ENCODE data around the gene SUPT3H. TPM values are rescaled to one million over a fixed set of nuclear protein-coding genes. Genes with fewer than 3 reads are reported as not detected.

SUPT3H gene
- total and polyA plus RNA-seq, 12 donors: 2.1 to 6.2 (median 3.5) TPM

DNA sequence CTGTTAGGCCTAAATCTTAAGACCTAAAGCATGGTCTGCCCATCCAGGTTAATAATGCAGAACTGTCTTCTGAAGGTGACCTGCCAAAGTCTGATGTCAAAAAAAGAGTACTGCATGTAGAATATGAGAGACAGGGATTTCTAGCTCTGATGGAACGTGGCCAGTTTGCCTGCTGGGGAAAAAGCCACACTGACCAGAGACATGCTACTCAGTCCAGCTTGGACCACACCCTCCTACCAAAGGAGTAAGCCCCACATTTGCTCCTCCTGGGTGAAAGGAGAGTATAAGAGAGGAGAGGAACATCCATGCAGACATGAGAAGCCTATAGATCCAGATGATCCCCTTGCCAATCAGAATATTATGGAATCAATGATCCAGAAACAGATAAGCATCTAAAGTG is 279.5 kb downstream of the SUPT3H start:
- Histone ChIP-seq H3K27me3 (no peaks in the 10 kb centered on the region), H3K27ac (no peak overlapping the region), H3K36me3 (no peaks in the 10 kb centered on the region), H3K4me3 (no peak overlapping the region), H3K9me3 (no peaks in the 10 kb centered on the region), H3K4me1 (no peaks in the 10 kb centered on the region)
- intact Hi-C loops (cut with DNase I): no loop called here
- TF ChIP-seq, protein P1, sequence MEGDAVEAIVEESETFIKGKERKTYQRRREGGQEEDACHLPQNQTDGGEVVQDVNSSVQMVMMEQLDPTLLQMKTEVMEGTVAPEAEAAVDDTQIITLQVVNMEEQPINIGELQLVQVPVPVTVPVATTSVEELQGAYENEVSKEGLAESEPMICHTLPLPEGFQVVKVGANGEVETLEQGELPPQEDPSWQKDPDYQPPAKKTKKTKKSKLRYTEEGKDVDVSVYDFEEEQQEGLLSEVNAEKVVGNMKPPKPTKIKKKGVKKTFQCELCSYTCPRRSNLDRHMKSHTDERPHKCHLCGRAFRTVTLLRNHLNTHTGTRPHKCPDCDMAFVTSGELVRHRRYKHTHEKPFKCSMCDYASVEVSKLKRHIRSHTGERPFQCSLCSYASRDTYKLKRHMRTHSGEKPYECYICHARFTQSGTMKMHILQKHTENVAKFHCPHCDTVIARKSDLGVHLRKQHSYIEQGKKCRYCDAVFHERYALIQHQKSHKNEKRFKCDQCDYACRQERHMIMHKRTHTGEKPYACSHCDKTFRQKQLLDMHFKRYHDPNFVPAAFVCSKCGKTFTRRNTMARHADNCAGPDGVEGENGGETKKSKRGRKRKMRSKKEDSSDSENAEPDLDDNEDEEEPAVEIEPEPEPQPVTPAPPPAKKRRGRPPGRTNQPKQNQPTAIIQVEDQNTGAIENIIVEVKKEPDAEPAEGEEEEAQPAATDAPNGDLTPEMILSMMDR (IDR thresholded peaks at IDR 0.05): no peak
- ATAC-seq: no peak
- WGBS, 2 donors: 89 to 94% methylated on average over 1 of the region's 1 CpG
- no peak for DNase-seq

DNA sequence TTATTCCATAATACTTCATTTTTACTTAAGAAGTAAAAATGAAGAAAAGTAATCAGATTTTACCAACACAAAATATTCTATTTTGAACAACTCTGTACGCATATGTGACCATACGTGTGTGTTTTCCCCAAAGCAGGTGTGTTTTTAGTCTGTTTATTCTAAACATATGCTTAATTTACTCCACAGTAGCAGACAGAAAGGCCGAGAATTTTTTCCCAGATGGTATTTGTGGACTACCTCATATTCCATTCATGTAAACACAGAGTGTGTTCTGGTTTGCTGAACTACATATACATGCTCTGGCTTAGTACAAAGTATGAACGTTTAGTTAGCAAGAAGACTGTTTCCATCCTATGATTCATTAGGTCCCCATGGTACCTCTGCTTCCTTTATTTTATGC is 282.9 kb downstream of the SUPT3H start:
- Histone ChIP-seq H3K9me3 (no peaks in the 10 kb centered on the region), H3K4me1 (no peaks in the 10 kb centered on the region), H3K4me3 (no peak overlapping the region), H3K27ac (no peak overlapping the region), H3K27me3 (no peaks in the 10 kb centered on the region), H3K36me3 (no peaks in the 10 kb centered on the region)
- 84 to 85% methylated on average over 4 of the region's 4 CpGs for WGBS, 2 donors
- intact Hi-C loops (cut with DNase I): no loop called here
- TF ChIP-seq, protein P1 (IDR thresholded peaks at IDR 0.05): no peak
- DNase-seq: no peak
- no peak for ATAC-seq

DNA sequence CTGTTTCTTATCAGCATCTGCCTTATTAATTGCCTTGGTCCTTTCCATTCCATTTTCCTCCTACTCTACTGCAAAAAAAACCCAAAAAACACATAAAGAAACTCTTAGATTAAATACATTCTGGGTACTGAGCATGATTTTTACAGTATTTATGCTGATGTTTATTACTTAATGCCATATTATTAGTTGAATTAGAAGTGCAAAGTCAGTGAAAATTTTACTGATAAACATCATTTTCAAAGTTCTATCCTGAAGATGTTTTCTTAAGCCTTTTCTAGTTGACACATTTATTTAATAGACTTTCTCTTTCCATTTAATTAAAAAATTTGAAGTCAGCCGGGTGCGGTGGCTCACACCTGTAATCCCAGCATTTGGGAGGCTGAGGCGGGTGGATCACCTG is 285.6 kb downstream of the SUPT3H start:
- whole genome bisulfite sequencing, 2 donors: 96% methylated on average over 3 of the region's 3 CpGs

DNA sequence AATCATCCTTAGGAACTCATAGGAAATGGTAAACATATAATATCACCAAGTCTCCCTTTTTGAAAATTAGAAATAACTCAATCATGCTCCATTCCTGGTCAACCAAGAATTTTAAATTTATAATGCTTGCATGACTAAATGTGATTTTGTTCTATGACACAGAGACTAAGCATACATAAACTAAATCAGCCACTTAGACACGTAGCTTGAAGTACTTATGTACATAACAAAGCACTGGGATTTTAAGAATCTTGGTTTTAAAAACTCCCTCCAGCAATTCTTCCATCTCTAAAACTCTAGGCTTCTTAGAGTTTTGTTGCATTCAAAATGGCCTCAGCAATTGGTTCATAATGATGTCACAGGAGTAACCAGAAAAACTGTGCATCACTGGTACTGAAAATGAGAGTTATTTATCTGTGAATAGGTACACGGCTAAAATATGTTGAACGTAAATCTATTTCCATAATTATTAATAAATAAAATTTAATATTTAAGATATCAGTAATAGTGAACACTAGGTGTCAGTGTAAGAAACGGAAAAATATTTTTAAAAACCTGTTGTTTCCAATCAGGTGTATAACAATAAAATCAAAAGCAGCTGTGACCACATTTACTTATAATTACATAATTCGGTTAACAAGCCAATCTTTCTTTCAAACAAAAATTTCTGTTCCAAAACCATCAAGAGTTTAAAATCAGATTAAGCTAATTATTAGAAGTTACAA is 291.2 kb downstream of the SUPT3H start:
- no peak for DNase-seq
- Histone ChIP-seq H3K36me3 (no peaks in the 10 kb centered on the region), H3K4me1 (no peaks in the 10 kb centered on the region), H3K27me3 (no peaks in the 10 kb centered on the region), H3K9me3 (peaks cover 0 to 5% (median 0%) of the 10 kb centered on the region in 11 donors), H3K4me3 (no peak overlapping the region), H3K27ac (no peak overlapping the region)
- intact Hi-C loops (cut with DNase I): no loop called here
- TF ChIP-seq, protein P1 (IDR thresholded peaks at IDR 0.05): peak in 2 of 9 donors; percentile 7 to 8
- WGBS, 2 donors: 86 to 91% methylated on average over 5 of the region's 5 CpGs
- no peak for ATAC-seq

More for the DNA sequence above, 285.6 kb downstream of the SUPT3H start:
- H3K9me3 ChIP-seq: no peaks in the 10 kb centered on the region
- H3K36me3 ChIP-seq: no peaks in the 10 kb centered on the region
- intact Hi-C loops (cut with DNase I): no loop called here
- TF ChIP-seq, protein P1 (IDR thresholded peaks at IDR 0.05): no peak
- no peak overlapping the region for H3K4me3 ChIP-seq
- ATAC-seq: no peak
- H3K27me3 ChIP-seq: no peaks in the 10 kb centered on the region
- no peaks in the 10 kb centered on the region for H3K4me1 ChIP-seq
- no peak overlapping the region for H3K27ac ChIP-seq
- DNase-seq: no peak

Measured in heart right ventricle (tissue), 16 donors.